BLaER1 (cell line): ENCODE measurements around the gene COL27A1.
"Not testable (repeated sequence)": the region's sequence is repeated elsewhere in the genome, so short reads cannot be mapped to it uniquely, and the experiment has no call there.

Experiments used
- H3K27ac ChIP-seq: shearing (Covaris generic); formaldehyde crosslinking; 2 replicates; pipeline ENCODE4 v1.8.1; 2022
- H3K27me3 ChIP-seq: shearing (Covaris generic); formaldehyde crosslinking; 2 replicates; pipeline ENCODE4 v1.8.1; 2022
- H3K36me3 ChIP-seq: shearing (Covaris generic); formaldehyde crosslinking; 2 replicates; pipeline ENCODE4 v1.8.1; 2022
- H3K4me1 ChIP-seq: shearing (Covaris generic); formaldehyde crosslinking; 2 replicates; pipeline ENCODE4 v1.8.1; 2022
- H3K4me2 ChIP-seq: shearing (Covaris generic); formaldehyde crosslinking; 2 replicates; pipeline ENCODE4 v1.8.1; 2022
- H3K4me3 ChIP-seq: shearing (Covaris generic); formaldehyde crosslinking; 2 replicates; pipeline ENCODE4 v1.8.1; 2022
- H3K9ac ChIP-seq: shearing (Covaris generic); formaldehyde crosslinking; 2 replicates; pipeline ENCODE4 v1.8.1; 2022
- H3K9me3 ChIP-seq: shearing (Covaris generic); formaldehyde crosslinking; 2 replicates; pipeline ENCODE4 v1.8.1; 2022
- H4K20me1 ChIP-seq: shearing (Covaris generic); formaldehyde crosslinking; 2 replicates; pipeline ENCODE4 v1.8.1; 2022
- Cebpa-rat ChIP-seq: shearing (Covaris generic); IDR thresholded peaks from 2 replicates; pipeline ENCODE4 v1.8.1; 2022

The COL27A1 gene

GRCh38 chr9:114330636-114331035, 175.3 kb downstream of the COL27A1 start:
- no peak for TF ChIP-seq Cebpa-rat
- no peak overlapping the region for H3K4me3 ChIP-seq
- H3K4me1 ChIP-seq, result peaks cover under 1% of the 10 kb centered on the region
- H3K9me3 ChIP-seq, result no peaks in the 10 kb centered on the region
- no peak overlapping the region for H3K9ac ChIP-seq
- no peak overlapping the region for H3K4me2 ChIP-seq
- H4K20me1 ChIP-seq, result no peaks in the 10 kb centered on the region
- H3K36me3 ChIP-seq, result peaks cover 15% of the 10 kb centered on the region
- H3K27ac ChIP-seq, result no peak overlapping the region
- H3K27me3 ChIP-seq, result no peaks in the 10 kb centered on the region

- not testable (repeated sequence) for H3K4me2 ChIP-seq, H3K4me1 ChIP-seq, H4K20me1 ChIP-seq, H3K9ac ChIP-seq, H3K27me3 ChIP-seq, H3K4me3 ChIP-seq, H3K27ac ChIP-seq, H3K9me3 ChIP-seq
- peaks cover 24% of the 10 kb centered on the region for H3K36me3 ChIP-seq
Observed at GRCh38 chr9:114331229-114332195, 176.2 kb downstream of the COL27A1 start.

- not testable (repeated sequence) for H3K9me3 ChIP-seq, H3K4me2 ChIP-seq, H3K27ac ChIP-seq, H3K27me3 ChIP-seq, H4K20me1 ChIP-seq, H3K4me3 ChIP-seq, H3K9ac ChIP-seq
- Histone ChIP-seq H3K4me1 (peaks cover 10% of the 10 kb centered on the region), H3K36me3 (peaks cover 33% of the 10 kb centered on the region)
Observed at GRCh38 chr9:114332474-114333040, 177.2 kb downstream of the COL27A1 start.

- H3K9me3 ChIP-seq, H3K27ac ChIP-seq, H4K20me1 ChIP-seq, H3K27me3 ChIP-seq, H3K4me2 ChIP-seq, H3K4me3 ChIP-seq, H3K9ac ChIP-seq: not testable (repeated sequence)
- H3K36me3 ChIP-seq, result peaks cover 45% of the 10 kb centered on the region
- peaks cover 10% of the 10 kb centered on the region for H3K4me1 ChIP-seq
Observed at GRCh38 chr9:114333718-114334117, 178.4 kb downstream of the COL27A1 start.

GRCh38 chr9:114334490-114334889, 179.2 kb downstream of the COL27A1 start:
- Histone ChIP-seq H3K9me3 (no peaks in the 10 kb centered on the region), H3K4me3 (no peak overlapping the region), H3K9ac (no peak overlapping the region), H3K36me3 (peaks cover 53% of the 10 kb centered on the region), H4K20me1 (peaks cover 14% of the 10 kb centered on the region), H3K4me1 (peaks cover 10% of the 10 kb centered on the region), H3K27ac (no peak overlapping the region), H3K27me3 (no peaks in the 10 kb centered on the region), H3K4me2 (no peak overlapping the region)
- TF ChIP-seq Cebpa-rat, result no peak

GRCh38 chr9:114335745-114336144, 180.4 kb downstream of the COL27A1 start:
- Histone ChIP-seq H3K4me1 (peaks cover 10% of the 10 kb centered on the region), H3K36me3 (peaks cover 65% of the 10 kb centered on the region)
- no peak for TF ChIP-seq Cebpa-rat

GRCh38 chr9:114336157-114336556, 180.8 kb downstream of the COL27A1 start:
- no peak overlapping the region for H3K4me3 ChIP-seq
- no peak for TF ChIP-seq Cebpa-rat
- no peaks in the 10 kb centered on the region for H3K9me3 ChIP-seq
- H3K27me3 ChIP-seq, result no peaks in the 10 kb centered on the region
- H3K27ac ChIP-seq, result no peak overlapping the region
- no peak overlapping the region for H3K4me2 ChIP-seq
- peaks cover 10% of the 10 kb centered on the region for H3K4me1 ChIP-seq
- H3K9ac ChIP-seq, result no peak overlapping the region
- peaks cover 69% of the 10 kb centered on the region for H3K36me3 ChIP-seq
- H4K20me1 ChIP-seq, result peaks cover 25% of the 10 kb centered on the region

More at GRCh38 chr9:114335745-114336144, 180.4 kb downstream of the COL27A1 start:
- no peak overlapping the region for H3K4me2 ChIP-seq
- no peaks in the 10 kb centered on the region for H3K27me3 ChIP-seq
- peaks cover 22% of the 10 kb centered on the region for H4K20me1 ChIP-seq
- H3K27ac ChIP-seq, result no peak overlapping the region
- H3K9me3 ChIP-seq, result no peaks in the 10 kb centered on the region
- H3K9ac ChIP-seq, result no peak overlapping the region
- no peak overlapping the region for H3K4me3 ChIP-seq

GRCh38 chr9:114336699-114337395, 181.5 kb downstream of the COL27A1 start:
- Histone ChIP-seq H3K4me3 (no peak overlapping the region), H3K27me3 (no peaks in the 10 kb centered on the region), H3K9me3 (no peaks in the 10 kb centered on the region), H3K4me1 (peaks cover 10% of the 10 kb centered on the region), H3K27ac (no peak overlapping the region), H3K4me2 (no peak overlapping the region), H3K36me3 (peaks cover 76% of the 10 kb centered on the region), H3K9ac (no peak overlapping the region), H4K20me1 (peaks cover 32% of the 10 kb centered on the region)
- no peak for TF ChIP-seq Cebpa-rat

GRCh38 chr9:114338187-114338586, 182.8 kb downstream of the COL27A1 start:
- no peak overlapping the region for H3K4me3 ChIP-seq
- no peaks in the 10 kb centered on the region for H3K27me3 ChIP-seq
- peaks cover 10% of the 10 kb centered on the region for H3K4me1 ChIP-seq
- H3K27ac ChIP-seq, result no peak overlapping the region
- peaks cover 42% of the 10 kb centered on the region for H4K20me1 ChIP-seq
- TF ChIP-seq Cebpa-rat, result no peak
- no peaks in the 10 kb centered on the region for H3K9me3 ChIP-seq
- peaks cover 89% of the 10 kb centered on the region for H3K36me3 ChIP-seq
- H3K4me2 ChIP-seq, result no peak overlapping the region
- H3K9ac ChIP-seq, result no peak overlapping the region
